GM12875 (cell line): ENCODE data around the gene NEURL3.
"Not testable (repeated sequence)": the region's sequence is repeated elsewhere in the genome, so short reads cannot be mapped to it uniquely, and the experiment has no call there.

ENCODE experiments used
- H3K4me3 ChIP-seq: one replicate; pipeline ENCODE4 v1.5.1; 2011; ENCODE audit warnings: low read depth, low read length, control low read depth
- TF ChIP-seq, protein P1 (sequence below): IDR thresholded peaks from 2 replicates; pipeline ENCODE4 v1.5.1; 2011; ENCODE audit warnings: low read depth, mild to moderate bottlenecking, control low read depth, inconsistent platforms, low read length, moderate library complexity, borderline replicate concordance; ENCODE audit not compliant: insufficient read depth

NEURL3 gene

DNA sequence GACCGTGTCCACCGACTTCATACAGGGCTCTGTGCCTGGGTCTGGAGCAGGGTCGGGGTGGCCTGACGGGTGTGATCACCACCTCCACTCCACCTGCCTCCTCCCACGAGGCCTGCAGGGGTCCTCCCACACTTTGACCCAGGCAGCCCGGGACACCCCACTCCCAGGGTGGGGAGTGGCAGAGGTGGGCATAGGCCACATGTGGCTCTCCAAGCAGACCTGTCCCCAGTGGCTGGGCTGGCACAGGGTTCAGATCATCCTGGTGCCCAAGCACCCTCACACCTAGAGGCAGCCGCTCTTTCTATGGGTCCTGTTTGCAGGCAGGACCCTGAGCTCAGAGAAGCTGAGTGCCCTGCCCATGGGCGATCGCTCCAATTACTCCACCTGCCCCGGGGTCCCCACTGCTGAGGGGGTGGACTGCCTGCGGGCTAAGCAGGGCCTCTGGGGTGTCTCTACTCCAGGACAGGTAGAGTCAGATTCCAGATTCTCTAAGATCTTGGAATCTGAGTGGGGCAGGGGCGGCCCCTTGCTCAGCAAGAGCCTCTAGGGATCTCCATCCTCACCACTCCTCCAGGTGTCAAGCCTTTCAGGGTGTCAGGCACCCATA lies 1.4 kb downstream of the NEURL3 start:
- TF ChIP-seq, protein P1, sequence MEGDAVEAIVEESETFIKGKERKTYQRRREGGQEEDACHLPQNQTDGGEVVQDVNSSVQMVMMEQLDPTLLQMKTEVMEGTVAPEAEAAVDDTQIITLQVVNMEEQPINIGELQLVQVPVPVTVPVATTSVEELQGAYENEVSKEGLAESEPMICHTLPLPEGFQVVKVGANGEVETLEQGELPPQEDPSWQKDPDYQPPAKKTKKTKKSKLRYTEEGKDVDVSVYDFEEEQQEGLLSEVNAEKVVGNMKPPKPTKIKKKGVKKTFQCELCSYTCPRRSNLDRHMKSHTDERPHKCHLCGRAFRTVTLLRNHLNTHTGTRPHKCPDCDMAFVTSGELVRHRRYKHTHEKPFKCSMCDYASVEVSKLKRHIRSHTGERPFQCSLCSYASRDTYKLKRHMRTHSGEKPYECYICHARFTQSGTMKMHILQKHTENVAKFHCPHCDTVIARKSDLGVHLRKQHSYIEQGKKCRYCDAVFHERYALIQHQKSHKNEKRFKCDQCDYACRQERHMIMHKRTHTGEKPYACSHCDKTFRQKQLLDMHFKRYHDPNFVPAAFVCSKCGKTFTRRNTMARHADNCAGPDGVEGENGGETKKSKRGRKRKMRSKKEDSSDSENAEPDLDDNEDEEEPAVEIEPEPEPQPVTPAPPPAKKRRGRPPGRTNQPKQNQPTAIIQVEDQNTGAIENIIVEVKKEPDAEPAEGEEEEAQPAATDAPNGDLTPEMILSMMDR, result no peak
- H3K4me3 ChIP-seq, result no peak overlapping the region

DNA sequence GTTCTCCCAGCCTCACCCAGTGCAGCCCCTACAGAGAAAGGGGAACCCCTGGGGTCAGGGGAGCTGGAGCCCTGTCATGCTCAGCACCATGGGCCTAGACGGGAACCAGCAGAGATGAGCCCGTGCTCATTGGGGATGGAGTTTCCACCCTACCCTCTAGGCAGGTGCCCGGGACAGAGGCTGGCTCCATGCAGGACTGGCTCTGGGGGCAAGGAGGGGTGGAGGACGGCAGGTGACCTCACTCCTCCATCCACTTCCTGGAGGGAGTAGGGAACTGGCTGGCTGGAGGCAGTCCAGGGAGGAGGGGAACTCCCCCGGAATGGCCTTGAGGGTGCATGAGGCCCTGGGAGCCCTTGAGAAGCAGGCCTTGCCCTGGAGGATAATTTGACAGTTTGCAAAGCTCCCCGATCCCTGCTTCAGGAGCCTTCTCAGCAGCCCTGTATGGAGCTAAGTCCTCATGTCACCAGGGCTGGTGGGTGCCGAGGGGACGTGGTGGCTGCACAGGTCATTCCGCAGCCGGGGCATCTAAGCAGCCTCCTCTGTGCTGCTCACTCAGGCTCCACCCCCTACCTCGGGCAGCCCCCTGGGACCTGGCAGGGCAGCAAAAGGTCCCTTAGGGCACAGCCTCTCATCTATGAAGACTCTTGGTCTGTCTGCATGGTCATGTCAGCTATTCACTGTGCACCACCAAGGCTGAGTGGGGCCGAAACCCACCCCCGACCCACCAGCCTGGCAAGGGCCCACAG lies 2.1 kb downstream of the NEURL3 start:
- TF ChIP-seq, protein P1, result no peak
- no peak overlapping the region for H3K4me3 ChIP-seq

DNA sequence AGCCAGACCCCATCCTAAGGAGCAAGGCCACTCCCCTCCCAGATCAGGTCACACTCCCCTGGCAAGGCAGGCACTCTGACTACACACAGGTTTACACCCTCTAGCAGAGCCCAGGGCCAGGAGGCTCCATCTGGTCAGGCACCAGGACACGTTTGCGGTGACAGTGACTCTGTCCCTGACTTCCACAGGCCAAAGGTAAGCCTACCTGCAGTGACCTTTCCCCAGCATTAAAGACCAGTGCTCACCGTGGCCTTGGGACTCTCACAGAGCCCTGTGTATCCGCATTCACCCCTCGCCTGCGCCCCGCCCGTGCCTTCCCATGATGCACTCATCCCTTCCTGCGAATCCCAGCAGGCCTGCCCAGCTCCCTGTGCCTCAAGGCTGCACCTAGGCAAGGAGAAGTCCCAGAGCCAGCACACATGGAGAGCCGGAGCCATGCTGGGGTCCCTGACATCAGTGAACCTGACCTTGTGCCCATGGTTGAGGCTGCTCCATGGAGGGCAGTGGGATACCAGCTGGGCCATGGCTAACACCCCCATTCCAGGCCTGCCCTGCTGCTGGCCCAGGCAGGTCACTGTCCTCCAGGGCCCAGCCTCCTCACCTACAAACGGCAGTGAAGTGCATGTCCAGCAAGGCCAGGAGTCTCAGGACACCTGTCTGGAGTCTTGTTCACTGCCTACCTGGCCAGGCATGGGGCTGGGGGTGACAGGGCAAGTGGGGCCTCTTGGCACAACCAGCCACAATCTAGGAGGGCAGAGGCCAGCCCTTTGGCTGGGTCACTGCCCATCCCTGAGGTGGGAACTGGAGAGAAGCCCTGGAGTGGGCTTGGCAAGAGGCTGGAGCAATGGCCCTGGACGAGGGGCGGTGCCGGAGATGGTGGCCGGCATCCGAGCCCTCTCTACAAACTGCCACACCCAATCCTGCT lies 3.0 kb downstream of the NEURL3 start:
- no peak overlapping the region for H3K4me3 ChIP-seq
- TF ChIP-seq, protein P1, result no peak

DNA sequence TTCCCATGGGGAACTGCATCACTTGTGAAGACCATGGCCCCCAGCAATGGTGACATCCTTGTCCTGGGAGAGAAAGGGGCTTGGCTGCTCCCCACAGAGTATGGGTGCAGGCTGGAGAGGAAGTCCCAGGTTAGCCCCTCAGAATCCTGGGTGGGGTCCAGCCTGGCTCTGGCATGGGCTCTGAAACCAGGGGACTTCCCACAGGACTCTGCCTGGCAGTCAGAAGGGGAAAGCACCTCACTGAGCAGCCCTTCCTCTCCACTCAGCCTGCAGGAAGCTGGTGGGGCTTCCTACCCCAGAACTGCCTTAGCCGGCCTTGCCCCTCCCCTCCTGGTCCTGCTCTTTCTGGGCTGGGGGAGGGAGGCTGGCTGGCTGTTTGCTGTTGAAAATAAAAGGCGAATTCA lies 3.7 kb downstream of the NEURL3 start:
- TF ChIP-seq, protein P1, result no peak
- no peak overlapping the region for H3K4me3 ChIP-seq

DNA sequence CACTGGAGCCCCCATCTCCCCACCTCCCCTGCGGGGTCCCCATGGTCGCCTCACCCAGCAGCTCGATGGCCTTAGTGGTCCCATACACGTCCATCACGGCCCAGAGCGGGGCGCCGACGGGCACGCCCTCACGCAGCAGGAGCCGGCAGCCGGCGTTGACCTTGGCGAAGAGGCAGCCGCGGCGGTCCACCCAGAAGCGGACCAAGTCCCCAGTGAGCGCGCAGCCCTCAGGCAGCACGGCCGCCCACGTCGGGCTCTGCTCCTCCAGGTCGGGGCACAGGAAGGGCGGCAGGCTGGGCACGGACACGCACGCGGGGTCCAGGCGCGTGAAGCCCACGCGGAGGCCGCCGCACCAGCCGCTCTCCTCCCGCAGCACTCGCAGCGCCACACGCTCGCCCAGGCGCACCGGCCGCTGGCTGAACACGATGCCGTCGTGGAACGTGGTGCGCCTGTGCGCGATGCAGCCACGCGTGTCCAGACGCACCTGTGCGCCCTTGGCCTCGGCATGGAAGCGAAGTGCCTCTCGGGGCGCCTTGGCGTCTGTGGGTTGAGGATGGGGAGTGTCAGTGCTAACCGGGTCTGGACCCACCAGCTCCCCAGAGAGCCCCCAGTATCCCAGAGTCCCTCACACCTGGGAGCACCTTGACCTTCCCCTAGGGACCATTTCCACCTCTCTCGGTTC lies 4.6 kb downstream of the NEURL3 start:
- TF ChIP-seq, protein P1, result no peak
- no peak overlapping the region for H3K4me3 ChIP-seq

DNA sequence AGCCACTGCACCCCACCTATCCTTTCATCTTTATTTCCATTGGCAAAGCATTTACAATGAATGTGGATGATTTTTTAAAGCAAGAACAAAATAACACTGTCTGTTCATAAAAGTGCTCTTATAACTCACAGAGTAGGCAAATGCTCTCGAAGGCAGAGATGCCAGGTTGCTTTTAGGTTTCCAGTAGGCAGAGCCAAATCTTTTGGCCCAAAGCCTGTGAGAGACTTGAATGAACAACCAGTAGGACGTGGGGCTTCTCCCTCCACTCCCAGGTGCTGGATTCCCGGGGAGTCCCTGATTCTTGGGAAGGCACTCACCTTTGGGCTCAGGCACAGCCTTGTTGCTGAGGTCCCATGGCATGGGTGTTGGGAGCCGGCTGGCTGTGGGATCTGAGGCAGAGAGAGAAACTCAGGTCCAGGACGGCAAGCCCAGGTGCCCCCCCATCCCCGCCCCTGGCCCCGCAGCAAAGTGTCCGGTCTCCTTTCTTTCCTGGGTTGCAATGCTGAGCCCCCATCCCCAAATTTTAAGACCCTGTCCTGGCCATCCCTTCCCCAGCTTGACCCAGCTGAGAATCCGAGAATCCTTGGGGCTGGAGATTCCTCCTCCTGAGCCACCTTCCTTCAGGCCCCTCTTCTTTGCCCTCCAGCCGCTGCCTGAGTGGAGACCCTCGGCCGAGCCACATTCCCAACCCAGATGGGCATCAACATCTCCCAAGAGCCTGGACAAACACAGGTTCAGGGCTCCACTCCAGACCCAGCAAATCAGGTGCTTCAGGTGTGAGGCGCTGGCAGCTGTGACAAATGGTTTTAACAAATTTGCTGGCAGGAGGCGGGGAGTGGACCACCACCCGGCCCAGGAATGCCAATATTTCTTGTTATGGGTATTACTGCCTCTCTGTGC lies 5.8 kb downstream of the NEURL3 start:
- TF ChIP-seq, protein P1, result no peak

DNA sequence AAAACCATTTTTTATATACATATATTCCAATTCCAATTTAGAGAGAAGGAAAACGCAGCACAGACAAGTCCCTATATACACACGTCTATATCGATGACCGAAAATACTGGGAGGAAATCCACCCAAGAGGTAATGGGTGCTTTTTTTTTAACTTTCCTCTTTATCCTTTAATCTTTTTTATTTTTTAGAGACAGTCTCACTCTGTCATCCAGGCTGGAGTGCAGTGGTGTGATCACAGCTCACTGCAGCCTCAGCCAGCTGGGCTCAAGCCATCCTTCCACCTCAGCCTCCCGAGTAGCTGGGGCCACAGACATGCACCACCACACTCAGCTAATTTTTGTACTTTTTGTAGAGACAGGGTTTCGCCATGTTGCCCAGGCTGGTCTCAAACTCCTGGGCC lies 6.5 kb downstream of the NEURL3 start:
- not testable (repeated sequence) for H3K4me3 ChIP-seq

More for the DNA sequence above, 5.8 kb downstream of the NEURL3 start:
- H3K4me3 ChIP-seq, result no peak overlapping the region
